Endometrial microvascular endothelial cells (primary cell): ENCODE data around the gene GINS3. TPM values are rescaled to one million over a fixed set of nuclear protein-coding genes. Genes with fewer than 3 reads are reported as not detected.

Source experiments
- in situ Hi-C: cut with HindIII; loops from 2 replicates; pipeline ENCODE4 v1.10.0; 2017; ENCODE audit warnings: low sequenced_read_pairs, low pct_unique_long_range_greater_than_20kb; ENCODE audit errors: inconsistent ontology term
- total RNA-seq: library from RNA; depleted of rRNA; stranded (reverse); fragments of >200 nt; gene quantifications from one replicate; pipeline ENCODE4 v1.2.3, GENCODE V29; 2015; ENCODE audit errors: inconsistent ontology term

GINS3 gene
- total RNA-seq, 1 donor from 2014 or later: 19.5 TPM

- in situ Hi-C loops: no loop called here
These were observed 27.1 kb downstream of the GINS3 start for GRCh38 chr16:58419241-58419990.

GRCh38 chr16:58421059-58421458, 28.8 kb downstream of the GINS3 start:
- in situ Hi-C loops: no loop called here

GRCh38 chr16:58421529-58421928, 29.3 kb downstream of the GINS3 start:
- in situ Hi-C loops: no loop called here

- in situ Hi-C loops: no loop called here
These were observed 30.5 kb downstream of the GINS3 start for GRCh38 chr16:58422809-58423208.

GRCh38 chr16:58425245-58425644, 33.0 kb downstream of the GINS3 start:
- in situ Hi-C loops: no loop called here

- in situ Hi-C loops: no loop called here
These were observed 33.7 kb downstream of the GINS3 start for GRCh38 chr16:58425756-58426494.

GRCh38 chr16:58426966-58427365, 34.7 kb downstream of the GINS3 start:
- in situ Hi-C loops: no loop called here

GRCh38 chr16:58428621-58429542, 36.6 kb downstream of the GINS3 start:
- in situ Hi-C loops: no loop called here

GRCh38 chr16:58430718-58431117, 38.4 kb downstream of the GINS3 start:
- in situ Hi-C loops: no loop called here

- in situ Hi-C loops: no loop called here
These were observed 41.3 kb downstream of the GINS3 start for GRCh38 chr16:58433569-58433951.

- in situ Hi-C loops: no loop called here
These were observed 43.5 kb downstream of the GINS3 start for GRCh38 chr16:58435779-58436178.

- in situ Hi-C loops: no loop called here
These were observed 47.9 kb downstream of the GINS3 start for GRCh38 chr16:58440131-58440530.

GRCh38 chr16:58442547-58442946, 50.3 kb downstream of the GINS3 start:
- in situ Hi-C loops: no loop called here

- in situ Hi-C loops: no loop called here
These were observed 51.5 kb downstream of the GINS3 start for GRCh38 chr16:58443783-58444182.

- in situ Hi-C loops: no loop called here
These were observed 52.0 kb downstream of the GINS3 start for GRCh38 chr16:58444265-58444664.

- in situ Hi-C loops: no loop called here
These were observed 56.6 kb downstream of the GINS3 start for GRCh38 chr16:58448890-58449289.

GRCh38 chr16:58449306-58449705, 57.0 kb downstream of the GINS3 start:
- in situ Hi-C loops: no loop called here

GRCh38 chr16:58449768-58450167, 57.5 kb downstream of the GINS3 start:
- in situ Hi-C loops: loop anchor here (25.0 kb wide), 1 partner anchor 112 kb away; no protein-coding TSS in a partner anchor

- in situ Hi-C loops: loop anchor here (25.0 kb wide), 1 partner anchor 113 kb away; no protein-coding TSS in a partner anchor
These were observed 58.3 kb downstream of the GINS3 start for GRCh38 chr16:58450590-58450989.
